GM19467 (cell line): Measurements from ENCODE around the gene NSF.
"Not testable (repeated sequence)": the region's sequence is repeated elsewhere in the genome, so short reads cannot be mapped to it uniquely, and the experiment has no call there.

ENCODE experiments used
- ATAC-seq: cut with Tn5 transposase; IDR thresholded peaks from one replicate; pipeline ENCODE4 v1.9.1; 2021; ENCODE audit warnings: mild to moderate bottlenecking, moderate library complexity; ENCODE audit not compliant: unreplicated experiment

NSF gene

GRCh38 chr17:46772475-46773220 is 182.2 kb downstream of the NSF start:
- no peak for ATAC-seq

GRCh38 chr17:46773221-46773605 is 182.7 kb downstream of the NSF start:
- ATAC-seq = no peak

GRCh38 chr17:46773676-46774075 is 183.2 kb downstream of the NSF start:
- no peak for ATAC-seq

GRCh38 chr17:46774108-46774737 is 183.8 kb downstream of the NSF start:
- no peak for ATAC-seq

GRCh38 chr17:46776298-46777005 is 186.0 kb downstream of the NSF start:
- ATAC-seq = no peak

- no peak for ATAC-seq
Measured at GRCh38 chr17:46777943-46778915, 187.8 kb downstream of the NSF start.

- no peak for ATAC-seq
Measured at GRCh38 chr17:46780003-46780373, 189.5 kb downstream of the NSF start.

- ATAC-seq = no peak
Measured at GRCh38 chr17:46782250-46782953, 191.9 kb downstream of the NSF start.

- ATAC-seq = no peak
Measured at GRCh38 chr17:46783031-46783593, 192.6 kb downstream of the NSF start.

GRCh38 chr17:46785696-46786095 is 195.2 kb downstream of the NSF start:
- no peak for ATAC-seq

GRCh38 chr17:46787478-46787877 is 197.0 kb downstream of the NSF start:
- ATAC-seq = no peak

GRCh38 chr17:46788300-46788699 is 197.8 kb downstream of the NSF start:
- ATAC-seq = no peak

- no peak for ATAC-seq
Measured at GRCh38 chr17:46788796-46789195, 198.3 kb downstream of the NSF start.

GRCh38 chr17:46789610-46790009 is 199.1 kb downstream of the NSF start:
- no peak for ATAC-seq

- no peak for ATAC-seq
Measured at GRCh38 chr17:46790216-46790615, 199.7 kb downstream of the NSF start.

- ATAC-seq = no peak
Measured at GRCh38 chr17:46791531-46791930, 201.1 kb downstream of the NSF start.

GRCh38 chr17:46792071-46792470 is 201.6 kb downstream of the NSF start:
- ATAC-seq = no peak

GRCh38 chr17:46793023-46793422 is 202.6 kb downstream of the NSF start:
- ATAC-seq = not testable (repeated sequence)

GRCh38 chr17:46793541-46793940 is 203.1 kb downstream of the NSF start:
- no peak for ATAC-seq

GRCh38 chr17:46794318-46794717 is 203.8 kb downstream of the NSF start:
- no peak for ATAC-seq
